GM18505 (cell line): ENCODE data around the gene DGLUCY.
"Not testable (repeated sequence)": the region's sequence is repeated elsewhere in the genome, so short reads cannot be mapped to it uniquely, and the experiment has no call there.

ENCODE experiments used
- ATAC-seq: cut with Tn5 transposase; IDR thresholded peaks from one replicate; pipeline ENCODE4 v1.9.1; 2021; ENCODE audit not compliant: unreplicated experiment
- POLR2A ChIP-seq: IDR thresholded peaks from 4 replicates; pipeline ENCODE4 v1.6.1; 2011; ENCODE audit warnings: borderline replicate concordance; ENCODE audit not compliant: insufficient read depth, insufficient read length; ENCODE audit errors: extremely low read depth

DGLUCY gene

DNA sequence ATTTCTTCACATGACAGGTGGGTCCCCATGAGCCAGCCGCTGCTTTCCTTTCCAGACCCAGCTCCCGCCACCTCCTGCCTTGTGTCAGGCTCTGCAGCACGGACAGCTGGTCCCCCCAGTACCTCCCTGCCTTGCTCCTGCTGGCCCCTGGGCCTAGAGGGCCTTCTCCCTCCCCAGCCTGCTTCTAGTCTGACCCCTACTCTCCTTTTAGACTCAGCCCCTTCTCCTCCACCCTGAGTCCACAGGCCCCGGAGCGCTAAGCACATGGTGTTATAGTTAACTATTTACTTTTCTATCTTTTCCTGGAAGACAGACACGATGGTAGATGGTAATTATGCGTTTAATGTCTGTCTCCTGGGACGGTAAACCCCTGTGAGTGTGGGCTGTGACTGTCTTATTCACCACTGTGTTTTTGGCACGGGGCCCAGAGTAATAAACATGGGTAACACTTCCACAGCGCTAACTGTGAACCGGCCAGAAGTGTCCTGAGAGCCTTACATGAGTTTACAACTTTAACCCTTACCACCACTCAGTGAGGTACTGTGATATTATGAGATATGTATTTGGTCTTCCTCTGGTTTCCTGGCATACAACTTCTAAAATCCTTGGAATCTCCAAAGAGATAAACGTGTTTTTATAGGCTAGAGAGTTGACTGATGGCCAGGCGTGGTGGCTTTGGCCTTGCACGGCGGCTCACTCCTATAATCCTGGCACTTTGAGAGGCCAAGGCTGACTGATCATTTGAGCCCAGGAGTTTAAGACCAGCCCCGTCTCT is 41.2 kb downstream of the DGLUCY start:
- no peak for ATAC-seq
- no peak for TF ChIP-seq POLR2A

GRCh38 chr14:91155626-91156089 is 41.8 kb downstream of the DGLUCY start:
- no peak for ATAC-seq
- no peak for TF ChIP-seq POLR2A

GRCh38 chr14:91156142-91156666 is 42.3 kb downstream of the DGLUCY start:
- ATAC-seq: not testable (repeated sequence)

DNA sequence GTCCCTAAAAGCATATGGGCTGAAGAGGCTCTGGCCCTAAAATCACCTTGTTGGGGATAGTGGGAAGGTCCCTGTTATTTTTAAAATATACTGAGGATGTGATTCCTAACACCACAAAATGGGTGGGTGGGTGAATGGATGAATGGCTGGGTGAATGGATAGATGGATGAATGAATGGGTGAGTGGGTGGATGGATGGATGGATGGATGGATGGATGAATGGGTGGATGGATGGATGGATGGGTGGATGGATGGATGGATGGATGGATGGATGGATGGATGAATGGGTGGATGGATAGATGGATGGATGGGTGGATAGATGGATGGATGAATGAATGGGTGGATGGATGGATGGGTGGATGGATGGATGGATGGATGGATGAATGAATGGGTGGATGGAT is 43.0 kb downstream of the DGLUCY start:
- not testable (repeated sequence) for ATAC-seq

- no peak for ATAC-seq
- no peak for TF ChIP-seq POLR2A
Observed at GRCh38 chr14:91158091-91158790, 44.4 kb downstream of the DGLUCY start.

- no peak for TF ChIP-seq POLR2A
- no peak for ATAC-seq
Observed at GRCh38 chr14:91159182-91159581, 45.3 kb downstream of the DGLUCY start.

DNA sequence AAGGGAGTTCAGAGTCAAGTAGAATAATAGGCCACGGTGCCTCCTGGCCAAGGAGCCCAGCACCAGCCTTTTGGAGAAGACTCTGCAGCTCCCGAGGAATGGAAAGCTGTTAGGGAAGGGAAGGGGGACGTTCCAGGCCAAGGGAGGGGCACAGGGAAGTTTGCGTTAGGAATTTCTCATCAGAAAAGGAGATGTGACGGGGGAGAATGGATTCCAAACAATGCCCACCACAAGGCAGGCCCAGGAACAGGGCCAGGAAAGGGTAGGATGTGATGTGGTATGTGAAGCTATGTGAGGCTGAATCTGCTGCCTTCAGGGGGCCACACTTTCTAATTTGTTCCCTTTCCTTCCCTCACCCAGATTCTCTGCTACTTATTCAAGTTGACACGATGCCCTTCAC is 46.0 kb downstream of the DGLUCY start:
- ATAC-seq: no peak
- TF ChIP-seq POLR2A: no peak

GRCh38 chr14:91163316-91163715 is 49.4 kb downstream of the DGLUCY start:
- TF ChIP-seq POLR2A: no peak
- no peak for ATAC-seq

GRCh38 chr14:91164676-91165075 is 50.8 kb downstream of the DGLUCY start:
- TF ChIP-seq POLR2A: no peak
- no peak for ATAC-seq

GRCh38 chr14:91167380-91167770 is 53.5 kb downstream of the DGLUCY start:
- no peak for ATAC-seq
- no peak for TF ChIP-seq POLR2A

DNA sequence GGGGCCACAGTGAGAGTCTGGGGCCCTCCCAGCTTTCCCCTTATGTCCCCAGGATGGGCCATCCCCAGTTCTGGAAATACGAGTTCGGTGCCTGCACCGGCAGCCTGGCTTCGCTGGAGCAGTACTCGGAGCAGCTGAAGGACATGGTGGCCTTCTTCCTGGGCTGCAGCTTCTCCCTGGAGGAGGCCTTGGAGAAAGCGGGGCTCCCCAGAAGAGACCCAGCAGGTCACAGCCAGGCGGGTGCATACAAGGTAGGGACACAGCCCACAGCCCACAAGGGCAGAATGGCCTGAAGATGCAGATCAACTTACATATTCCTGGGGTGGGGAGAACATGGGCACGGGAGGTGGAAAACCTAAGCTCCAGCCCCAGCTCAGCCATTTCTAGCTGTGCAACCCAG is 56.1 kb downstream of the DGLUCY start:
- no peak for ATAC-seq
- TF ChIP-seq POLR2A: no peak

DNA sequence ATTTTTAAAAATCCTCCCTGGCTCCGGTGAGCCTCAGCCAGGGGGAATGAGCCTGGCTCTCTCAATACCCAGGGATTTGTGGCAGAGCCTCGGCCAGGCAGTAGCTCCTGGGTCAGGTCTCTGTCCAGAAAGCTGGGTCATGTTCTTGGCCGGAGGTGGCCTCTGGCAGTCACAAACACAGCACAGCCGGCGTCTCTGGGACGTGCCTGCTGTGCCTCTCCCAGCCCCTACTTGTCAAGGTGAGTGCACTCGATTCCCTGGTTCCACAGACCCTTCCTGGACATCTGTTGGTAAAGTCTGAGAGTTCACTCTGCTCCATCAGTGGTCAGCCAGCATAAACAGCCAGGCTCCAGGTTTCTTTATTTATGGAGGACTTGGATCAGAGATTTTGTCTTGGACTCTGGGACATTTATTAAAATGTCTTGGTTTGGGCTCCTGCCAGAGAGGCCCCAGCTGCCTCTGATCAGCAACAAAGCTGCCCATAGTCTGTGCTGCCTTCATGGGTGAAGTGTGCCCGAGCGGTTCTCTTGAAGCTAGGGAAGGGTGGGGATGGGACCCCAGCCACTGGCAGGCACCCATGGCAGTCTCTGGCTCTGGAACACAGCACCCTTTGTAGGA is 56.7 kb downstream of the DGLUCY start:
- no peak for TF ChIP-seq POLR2A
- ATAC-seq: no peak

- no peak for TF ChIP-seq POLR2A
- ATAC-seq: no peak
Observed at GRCh38 chr14:91171291-91171690, 57.4 kb downstream of the DGLUCY start.

DNA sequence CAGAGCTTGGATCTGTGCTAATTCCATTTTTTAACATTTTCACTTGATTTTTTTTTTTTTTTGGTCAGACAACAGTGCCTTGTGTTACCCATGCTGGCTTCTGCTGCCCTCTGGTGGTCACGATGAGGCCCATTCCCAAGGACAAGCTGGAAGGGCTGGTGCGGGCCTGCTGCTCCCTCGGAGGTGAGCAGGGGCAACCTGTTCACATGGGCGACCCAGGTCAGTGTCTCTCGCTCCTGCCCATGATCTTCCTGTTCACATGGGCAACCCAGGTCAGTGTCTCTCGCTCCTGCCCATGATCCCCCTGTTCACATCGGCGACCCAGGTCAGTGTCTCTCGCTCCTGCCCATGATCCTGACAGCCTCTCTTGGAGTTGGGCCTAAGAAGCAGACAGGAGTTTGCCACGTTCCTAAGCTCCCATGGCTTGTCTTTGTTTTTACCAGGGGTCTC is 59.4 kb downstream of the DGLUCY start:
- TF ChIP-seq POLR2A: no peak
- no peak for ATAC-seq

DNA sequence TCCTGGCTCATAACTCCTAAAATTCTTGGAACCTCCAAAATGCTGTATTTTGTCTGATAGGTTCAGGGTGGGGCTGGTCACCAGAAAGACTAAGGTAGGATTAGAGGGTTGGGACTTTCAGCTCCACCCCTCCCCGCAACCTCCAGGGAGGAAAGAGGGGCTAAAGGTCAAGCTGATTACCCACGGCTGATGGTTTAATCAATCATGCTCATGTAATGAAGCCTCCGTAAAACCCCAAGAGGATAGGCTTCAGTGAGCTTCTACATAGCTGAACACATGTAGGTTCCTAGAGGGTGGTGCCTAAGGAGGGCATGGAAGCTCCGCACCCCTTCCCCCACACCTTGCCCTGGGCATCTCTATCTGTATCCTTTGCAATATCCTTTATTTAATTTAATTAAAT is 60.0 kb downstream of the DGLUCY start:
- no peak for TF ChIP-seq POLR2A
- no peak for ATAC-seq
